TTC549 (cell line): ENCODE measurements around the gene STEAP2.
"Not testable (repeated sequence)": the region's sequence is repeated elsewhere in the genome, so short reads cannot be mapped to it uniquely, and the experiment has no call there.

Source experiments
- FAIRE-seq: peaks from 2 replicates; lab custom pipeline; 2012; peaks lifted over from hg19 to GRCh38; lab: Jason Lieb, UNC

The STEAP2 gene

DNA sequence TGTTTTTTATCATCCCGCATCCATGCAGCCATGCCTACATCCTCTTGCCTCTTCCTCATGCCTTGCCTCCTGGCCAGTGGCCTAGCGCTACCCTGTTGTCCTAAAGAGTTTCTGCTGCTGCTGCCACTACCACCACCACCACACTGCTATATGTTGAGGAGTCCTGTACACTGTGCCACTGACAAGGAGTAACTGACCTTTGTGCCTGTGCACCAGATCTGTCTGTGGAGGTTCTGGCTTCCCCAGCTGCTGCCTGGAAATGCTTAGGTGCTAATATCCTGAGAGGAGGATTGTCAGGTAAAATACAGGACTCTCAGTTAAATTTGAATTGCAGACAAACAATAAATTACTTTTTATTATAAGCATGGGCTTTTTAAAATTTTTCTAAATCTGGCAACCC lies 26.5 kb downstream of the STEAP2 start:
- no peak for FAIRE-seq

DNA sequence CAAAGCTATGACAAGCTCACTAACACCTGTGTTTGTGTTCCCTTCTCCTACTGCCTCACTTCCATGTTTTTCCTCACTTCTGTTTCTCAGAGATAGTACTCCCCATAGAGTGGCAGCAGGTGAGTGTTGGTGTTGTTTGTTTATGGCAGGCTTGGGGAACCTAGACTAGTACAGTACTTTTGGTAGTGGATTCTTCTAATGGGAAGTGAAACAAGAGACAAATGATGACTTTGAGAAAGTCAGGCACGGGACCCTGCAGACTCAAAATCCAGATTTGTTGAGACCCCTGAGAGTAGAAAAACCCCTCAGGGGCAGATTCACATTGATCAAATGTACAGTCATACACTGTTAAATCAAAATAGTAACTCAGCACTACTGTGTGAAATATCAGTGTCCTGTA lies 27.0 kb downstream of the STEAP2 start:
- FAIRE-seq, result no peak

DNA sequence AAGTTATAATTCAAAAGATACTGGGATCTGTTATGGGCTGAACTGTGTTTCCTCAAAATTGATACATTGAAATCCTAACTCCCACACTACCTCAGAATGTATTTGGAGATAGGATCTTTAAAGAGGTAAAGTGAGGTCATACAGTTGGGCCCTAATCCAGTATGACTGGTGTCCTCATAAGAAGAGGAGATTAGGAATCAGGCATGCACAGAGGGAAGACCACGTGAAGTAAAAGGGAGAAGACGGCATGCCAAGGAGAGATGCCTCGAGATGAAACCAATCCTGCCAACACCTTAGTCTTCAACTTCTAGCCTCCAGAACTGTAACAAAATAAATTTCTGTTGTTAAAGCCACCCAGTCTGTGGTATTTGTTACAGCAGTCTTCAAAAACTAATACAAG lies 27.5 kb downstream of the STEAP2 start:
- no peak for FAIRE-seq

DNA sequence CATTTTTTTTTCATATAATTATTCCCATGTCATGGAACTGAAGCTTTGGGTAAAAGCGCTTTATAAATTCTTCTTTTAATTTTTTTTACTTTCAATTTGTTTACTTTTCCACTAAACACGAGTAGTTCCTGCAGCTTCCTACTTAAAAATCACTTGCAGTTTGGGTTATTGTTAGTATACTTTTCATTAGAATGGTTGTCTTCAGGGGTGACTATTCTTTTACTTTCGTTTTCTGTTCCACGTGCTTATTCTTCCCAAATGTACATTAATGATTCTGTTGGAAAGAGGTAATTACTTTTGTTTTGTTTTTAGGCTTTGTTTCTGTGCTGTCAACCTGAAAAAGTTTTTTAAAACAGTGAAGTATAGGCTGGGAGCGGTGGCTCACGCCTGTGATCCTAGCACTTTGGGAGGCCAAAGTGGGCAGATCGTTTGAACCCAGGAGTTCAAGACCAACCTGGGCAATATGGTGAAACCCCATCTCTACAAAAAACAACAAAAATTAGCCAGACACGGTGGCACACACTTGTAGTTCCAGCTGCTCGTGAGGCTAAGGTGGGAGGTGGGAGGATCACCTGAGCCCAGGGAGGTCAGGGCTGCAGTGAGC lies 28.2 kb downstream of the STEAP2 start:
- no peak for FAIRE-seq

DNA sequence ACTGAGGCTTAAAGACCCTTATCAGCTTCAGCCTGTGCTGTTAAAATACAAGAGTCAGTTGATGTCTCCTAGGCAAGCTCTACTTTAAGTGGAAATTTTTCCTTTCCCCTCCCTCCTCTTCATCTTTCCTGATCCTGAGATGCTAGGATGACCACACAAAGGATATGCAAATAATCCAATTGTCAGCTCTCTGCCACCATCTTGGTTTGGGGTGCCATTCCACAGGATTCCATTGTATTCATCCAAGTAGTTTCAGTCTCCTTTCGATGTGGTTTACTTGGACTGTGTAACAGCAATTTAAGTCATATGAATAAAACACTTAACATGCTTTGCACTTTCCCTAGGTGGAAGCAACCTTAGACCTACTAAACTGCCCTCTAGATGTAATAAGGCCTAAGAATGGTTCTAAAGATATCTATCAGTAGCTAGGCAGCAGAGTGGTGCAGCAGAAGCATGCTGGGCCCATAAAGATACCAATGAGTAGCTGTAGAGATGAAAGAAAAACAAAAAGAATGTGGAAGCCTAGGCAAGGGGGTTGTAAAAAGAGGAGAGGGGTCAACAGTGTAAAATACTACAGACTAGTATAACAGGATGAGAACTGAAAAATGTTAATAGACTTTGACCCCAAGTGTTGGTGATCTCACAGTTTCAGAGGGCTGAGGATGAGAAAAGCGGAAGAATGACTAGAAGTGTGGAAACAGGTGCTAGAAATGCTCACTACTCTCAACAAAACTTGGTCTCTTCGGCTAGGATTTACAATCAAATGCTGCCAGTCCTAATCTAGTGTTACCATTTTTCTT lies 31.0 kb downstream of the STEAP2 start:
- no peak for FAIRE-seq

DNA sequence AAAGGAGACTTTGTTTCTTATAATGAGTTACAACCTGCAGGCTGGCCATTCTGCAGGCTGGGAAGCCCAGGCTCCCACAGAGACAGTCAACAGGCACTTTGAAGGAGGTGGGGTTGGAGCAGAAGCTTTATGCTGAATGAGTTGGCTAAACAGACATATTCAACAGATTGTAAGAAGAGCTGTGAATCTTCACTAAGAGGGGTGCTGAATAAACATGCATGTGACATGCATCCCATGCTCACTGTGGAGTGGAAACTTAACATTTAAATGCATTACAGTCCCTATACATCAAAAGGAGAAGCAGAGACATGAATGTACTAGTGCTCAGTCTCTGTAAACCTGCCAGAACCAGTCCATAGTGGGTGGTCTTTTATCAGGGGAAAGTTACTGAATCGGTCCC lies 32.0 kb downstream of the STEAP2 start:
- FAIRE-seq, result no peak

DNA sequence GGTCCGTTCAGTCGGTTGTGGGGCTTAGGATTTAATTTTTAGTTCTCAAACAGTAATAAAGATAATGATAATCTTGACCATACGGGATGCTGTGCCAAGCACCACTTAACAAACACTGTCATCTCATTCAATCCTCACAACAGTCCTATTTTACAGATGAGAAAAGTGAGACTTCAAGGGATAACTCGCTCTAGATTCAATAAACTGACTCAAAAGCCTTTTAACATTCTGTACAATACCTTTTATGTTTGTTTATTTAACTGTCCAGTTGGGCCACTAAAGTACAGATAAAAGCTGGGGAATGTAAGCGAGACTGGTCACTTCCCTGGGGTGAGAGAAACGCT lies 33.0 kb downstream of the STEAP2 start:
- no peak for FAIRE-seq

DNA sequence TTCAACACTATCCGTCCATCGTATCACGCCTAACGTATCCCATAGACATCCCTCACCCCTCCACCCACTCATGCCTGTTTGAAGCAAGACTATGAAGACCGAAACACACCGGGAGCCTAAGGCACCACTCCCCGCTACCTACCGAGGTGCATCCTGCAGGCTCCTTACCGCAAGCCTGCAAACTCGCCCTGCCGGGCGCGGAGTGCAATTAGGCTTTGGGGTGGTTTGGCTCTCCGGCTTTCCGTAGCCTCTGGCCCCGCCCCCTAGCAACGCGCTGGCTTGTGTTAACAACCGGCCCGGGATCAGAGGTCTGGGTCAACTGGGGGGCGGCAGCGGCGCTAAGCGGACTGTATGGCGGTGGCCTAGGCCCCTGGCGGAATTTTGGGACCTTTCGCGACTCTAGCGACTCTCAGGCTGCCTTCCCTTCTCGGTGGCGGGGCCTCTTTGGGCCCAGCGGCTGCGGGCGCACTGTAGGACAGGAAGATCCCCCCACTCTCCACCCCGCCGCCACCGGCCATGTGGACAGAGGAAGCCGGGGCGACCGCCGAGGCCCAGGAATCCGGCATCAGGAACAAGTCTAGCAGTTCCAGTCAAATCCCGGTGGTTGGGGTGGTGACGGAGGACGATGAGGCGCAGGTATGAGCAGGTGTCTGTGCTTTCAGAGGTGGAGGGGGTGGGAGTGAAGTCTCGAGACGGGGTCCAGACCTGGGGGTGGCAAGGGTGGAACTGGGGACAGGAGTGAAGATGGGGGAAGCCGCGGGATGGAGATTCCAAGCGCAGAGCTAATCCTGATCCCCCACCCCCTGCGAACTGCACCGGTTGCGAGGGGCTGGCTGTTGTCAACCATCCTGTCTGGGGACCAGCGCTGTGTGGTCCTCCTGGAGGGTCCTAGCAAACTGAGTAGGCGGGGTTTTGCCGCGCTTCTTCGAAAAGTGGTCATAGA lies 33.6 kb downstream of the STEAP2 start, which contains the start of gene CFAP69:
TSS of gene CFAP69 (plus strand) at position 266 of the 943 bp plus-strand sequence. CDS start at position 517, 251 bp downstream.
- FAIRE-seq, result no peak

DNA sequence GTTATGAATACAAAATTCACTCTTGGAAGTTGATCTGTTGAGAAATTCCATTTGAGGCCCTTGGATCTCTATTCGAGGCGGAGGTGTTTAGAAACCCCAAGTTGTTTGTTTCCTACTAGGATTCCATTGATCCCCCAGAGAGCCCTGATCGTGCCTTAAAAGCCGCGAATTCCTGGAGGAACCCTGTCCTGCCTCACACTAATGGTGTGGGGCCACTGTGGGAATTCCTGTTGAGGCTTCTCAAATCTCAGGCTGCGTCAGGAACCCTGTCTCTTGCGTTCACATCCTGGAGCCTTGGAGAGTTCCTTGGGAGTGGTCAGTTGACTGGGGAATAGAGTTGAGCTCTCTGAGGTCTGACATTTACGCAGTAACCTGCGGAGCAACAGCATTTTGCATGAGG lies 34.6 kb downstream of the STEAP2 start:
- FAIRE-seq, result no peak

DNA sequence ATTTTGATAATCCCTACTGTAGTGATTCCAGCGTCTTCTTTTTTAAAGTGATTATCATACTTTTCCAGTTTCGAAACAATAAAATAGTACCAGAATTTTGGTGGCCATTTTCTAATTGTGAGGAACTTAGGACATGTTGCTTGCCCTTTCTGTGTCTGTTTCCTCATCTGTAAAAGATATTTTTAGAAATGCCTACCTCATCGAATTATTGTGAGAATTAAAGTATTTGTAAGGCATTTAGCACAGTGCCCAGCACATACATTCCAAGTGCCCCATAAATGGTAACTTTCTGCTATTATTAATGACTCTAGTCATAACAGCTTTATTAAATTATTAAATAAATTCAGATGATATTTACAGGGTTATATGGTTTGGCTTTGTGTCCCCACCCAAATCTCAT lies 37.2 kb downstream of the STEAP2 start:
- FAIRE-seq, result no peak

DNA sequence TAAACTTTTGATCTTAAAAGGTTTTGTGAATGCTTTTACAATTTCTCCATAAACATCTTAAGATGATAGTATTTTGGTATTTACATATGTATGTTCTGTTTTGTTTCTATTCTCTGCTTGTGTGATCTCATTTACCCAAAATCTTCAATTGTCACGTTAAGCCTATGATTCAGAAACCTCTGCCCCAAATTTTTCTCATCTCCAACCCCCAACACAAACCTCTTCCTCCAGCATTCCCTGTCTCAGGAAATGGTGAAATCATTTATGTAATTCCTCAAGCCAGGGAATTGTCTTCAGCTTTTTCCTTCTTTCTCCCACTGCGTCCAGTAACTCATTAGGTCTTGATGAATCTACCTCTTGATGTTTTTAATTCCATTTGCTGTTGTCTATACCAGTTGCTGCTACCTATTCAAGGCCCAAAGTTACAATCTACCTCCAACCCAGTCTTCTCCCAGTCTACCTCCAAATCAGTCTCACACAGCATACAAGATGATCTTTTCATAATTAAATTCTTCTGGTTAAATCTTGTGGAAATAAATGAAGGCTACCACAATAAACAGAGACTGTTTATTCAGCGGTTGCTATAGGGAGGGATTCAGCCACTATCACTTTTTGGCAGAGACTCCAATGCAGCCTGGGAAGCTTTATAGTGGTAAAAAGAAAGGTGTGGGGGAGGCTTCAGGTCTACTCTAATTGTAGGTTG lies 39.2 kb downstream of the STEAP2 start:
- no peak for FAIRE-seq

DNA sequence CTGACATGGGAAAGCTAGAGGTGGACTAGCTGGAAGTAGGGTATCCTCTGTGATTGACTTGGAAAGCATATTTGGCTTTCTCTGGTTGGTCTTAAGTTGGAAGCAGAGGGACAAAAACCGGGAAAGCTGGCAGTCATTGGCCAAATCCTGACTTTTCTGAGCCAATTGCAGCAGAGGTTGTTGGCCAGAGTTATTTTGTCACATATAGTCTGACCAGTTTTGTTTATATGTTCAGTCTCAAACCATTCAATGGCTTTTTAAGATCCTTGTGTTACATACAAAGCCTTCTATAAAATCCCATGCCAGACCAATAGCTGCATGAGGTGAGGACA lies 39.7 kb downstream of the STEAP2 start:
- no peak for FAIRE-seq

DNA sequence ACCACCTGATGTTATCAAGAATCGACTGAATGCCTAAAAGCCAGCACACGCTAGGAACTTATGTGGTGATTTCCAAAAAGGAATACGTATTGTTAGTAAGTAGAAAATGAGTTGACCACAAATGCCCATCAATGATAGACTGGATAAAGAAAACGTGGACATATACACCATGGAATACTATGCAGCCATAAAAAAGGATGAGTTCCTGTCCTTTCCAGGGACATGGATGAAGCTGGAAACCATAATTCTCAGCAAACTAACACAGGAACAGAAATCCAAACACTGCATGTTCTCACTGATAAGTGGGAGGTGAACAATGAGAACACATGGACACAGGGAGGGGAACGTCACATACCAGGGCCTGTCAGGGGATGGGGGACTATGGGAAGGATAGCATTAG lies 44.5 kb downstream of the STEAP2 start:
- not testable (repeated sequence) for FAIRE-seq

DNA sequence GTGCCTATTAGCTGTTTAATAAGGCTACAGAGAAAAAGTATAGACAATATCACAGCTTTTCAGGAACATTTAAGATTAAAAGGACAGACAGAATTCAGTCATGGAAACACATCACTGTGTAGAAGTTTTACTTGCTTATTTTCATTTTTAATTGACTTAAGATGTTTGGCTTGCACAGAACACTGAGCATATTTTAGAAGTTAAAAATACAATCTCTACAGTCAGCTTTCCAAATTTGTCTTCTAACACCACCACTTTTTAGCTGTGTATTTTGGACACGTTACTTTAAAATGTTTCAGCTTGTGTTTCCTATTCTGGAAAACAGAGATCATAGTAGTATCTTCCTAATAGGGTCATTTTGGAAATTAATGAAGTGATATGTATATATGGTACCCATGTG lies 45.2 kb downstream of the STEAP2 start:
- FAIRE-seq, result no peak

DNA sequence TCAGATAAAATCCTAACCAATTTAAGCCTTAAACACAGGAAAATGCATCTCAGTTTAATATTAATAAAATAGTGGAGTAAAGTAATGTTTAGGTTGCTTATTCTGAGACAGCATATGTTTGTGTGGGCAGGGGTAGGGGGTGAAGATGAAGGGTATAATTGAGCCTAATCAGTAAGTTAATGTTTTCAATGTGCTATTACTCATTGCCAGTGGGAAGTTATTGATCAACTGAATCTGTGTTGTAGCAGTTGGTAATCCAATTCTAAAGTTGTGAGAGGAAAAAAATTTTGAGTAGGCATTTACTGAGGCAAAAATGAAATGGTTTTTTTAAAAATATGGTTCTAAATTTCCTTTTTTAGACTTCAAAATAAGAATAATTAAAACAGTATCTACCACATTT lies 49.9 kb downstream of the STEAP2 start:
- FAIRE-seq, result no peak

DNA sequence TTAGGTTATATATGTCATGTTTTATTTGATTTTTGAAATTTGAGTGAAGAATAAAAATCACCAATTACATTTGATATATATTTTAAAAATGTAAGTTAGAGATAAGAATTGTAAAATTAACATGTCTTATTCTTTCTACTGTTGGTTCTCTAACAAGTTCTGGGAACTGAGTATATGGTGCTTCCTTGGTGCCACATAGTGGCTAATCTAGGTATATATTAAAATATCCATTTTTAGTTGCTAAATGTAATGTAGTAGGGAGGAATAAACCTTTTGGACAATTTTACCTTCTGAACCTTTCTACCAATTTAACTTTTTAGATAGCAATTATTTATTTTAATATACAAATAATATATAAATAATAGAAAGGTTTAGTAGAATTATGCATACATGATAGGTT lies 50.9 kb downstream of the STEAP2 start:
- FAIRE-seq, result peak; percentile 97

DNA sequence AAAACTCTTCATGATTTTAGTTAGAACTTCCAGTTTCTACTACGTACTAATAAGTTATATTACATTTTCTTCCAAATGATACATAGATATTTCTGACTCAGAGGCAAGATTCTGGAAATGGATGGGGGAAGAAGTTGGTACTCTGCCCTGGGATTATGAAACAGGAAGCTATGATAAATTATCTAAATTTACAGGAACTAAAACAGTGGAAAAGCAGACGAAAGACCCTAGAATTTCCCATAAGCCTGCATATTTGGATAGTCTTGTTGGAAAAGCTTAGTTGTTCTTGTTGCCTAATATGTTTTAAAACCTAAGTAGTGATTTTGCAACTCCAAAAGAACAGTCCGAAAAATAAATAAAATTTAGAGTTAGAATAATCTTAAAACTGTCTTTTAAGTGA lies 55.3 kb downstream of the STEAP2 start:
- FAIRE-seq, result no peak

DNA sequence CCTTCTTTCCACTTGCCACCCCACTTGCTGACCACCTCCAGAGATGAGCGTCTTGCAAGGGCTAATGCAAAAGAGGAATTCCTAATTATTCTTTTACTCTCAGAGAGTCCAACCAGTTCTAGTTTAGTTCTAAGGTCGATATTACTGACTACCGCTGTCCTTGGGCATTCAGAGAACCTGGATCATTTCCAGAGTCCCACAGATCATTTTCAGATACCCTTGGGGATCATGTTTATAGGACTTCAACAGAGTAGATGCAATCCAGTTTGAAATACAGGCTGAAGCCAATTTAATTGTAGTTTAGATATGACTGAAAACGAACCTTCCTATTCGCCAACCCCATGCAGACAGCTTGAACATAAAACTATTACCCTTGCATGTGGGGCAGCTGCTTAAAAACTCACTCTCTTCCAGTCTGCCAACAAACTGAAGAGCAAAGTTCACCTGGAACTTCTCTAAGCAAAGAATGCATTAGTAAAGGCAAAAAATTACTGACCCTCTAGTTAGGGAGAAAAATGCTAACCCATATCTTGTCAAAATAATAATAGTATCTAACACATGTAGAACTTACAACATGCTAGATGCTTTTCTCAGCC lies 55.8 kb downstream of the STEAP2 start:
- FAIRE-seq, result no peak

DNA sequence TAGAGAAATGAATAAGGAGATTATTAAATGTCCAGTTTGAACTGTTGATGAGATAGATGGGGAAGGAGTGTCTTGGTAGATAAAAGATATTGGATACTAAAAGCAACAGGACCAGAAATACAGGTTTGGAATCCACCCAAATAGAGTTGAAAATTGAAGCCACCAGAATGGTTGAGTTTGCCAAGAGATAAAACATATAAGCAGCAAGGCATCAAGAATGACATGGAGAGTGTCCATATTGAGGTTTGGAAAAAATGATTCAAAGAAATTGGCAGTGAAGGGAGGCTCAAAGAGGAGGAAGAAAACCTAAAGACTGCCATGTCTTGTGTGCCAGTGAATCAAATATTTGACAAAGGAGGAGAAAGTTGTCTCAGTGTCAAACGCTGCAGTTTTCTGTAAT lies 57.6 kb downstream of the STEAP2 start:
- FAIRE-seq, result no peak

DNA sequence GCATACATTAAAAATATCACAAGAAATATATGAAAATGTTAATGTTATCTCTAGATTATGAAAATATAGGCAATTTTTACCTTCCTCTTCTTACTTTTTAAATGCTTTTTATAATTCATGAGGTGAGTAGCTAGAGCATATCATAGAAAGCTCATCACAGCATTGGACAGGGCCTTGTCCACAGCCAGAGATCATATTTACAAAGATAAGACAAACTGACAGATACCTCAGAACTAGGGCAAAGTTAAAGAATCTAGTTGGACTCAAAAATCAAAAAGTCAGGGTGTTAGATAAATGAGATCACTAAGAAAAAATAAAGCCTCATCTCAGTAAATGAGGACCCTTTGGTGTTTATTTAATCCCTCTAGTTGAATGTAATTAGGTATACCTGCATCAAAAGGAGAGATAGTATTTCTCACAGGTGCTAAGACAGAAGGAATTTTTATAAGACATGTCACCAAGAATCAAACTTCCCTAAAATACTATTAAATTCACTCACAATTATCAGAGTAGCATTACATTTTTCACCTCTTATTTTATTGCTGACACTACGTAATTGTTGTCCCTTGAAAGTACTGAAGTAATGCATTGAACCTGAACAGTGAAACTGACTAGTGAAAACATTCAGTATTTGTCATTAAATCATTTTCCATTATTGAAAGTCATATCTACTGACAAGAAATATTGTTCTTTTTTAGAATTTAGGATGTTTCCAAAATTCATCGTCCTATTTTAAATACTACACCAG lies 59.1 kb downstream of the STEAP2 start:
- FAIRE-seq, result no peak

DNA sequence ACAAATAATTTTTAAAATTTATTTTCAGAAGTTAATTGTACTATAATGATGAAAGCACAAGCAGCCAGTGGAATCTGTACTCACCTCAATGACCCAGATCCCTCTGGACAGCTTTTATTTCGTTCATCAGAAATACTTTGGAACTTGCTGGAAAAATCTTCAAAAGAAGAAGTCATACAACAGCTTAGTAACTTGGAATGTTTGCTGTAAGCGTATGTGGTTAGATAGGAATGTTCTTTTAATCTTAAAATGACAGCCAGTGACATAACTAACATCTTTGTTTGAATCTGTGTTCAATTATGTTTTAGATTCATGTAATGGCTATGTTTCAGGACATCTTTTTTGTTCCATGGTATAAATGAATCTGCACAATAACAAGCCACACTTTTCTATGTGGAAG lies 60.2 kb downstream of the STEAP2 start:
- FAIRE-seq, result no peak
